Left ventricle myocardium inferior (tissue), 1 donor: Measurements from ENCODE around the gene DYRK4. TPM values are rescaled to one million over a fixed set of nuclear protein-coding genes. Genes with fewer than 3 reads are reported as not detected.
A peak's percentile ranks its signal among the peaks of the same experiment; 100 is the strongest.

Experiments
- DNase-seq: peaks from one replicate; pipeline ENCODE4 v3.0.0-alpha.2; 2020
- H3K27ac ChIP-seq: fragments of 200-600 bp; replicated peaks from 2 replicates; pipeline ENCODE4 v1.8.0; 2021
- H3K27me3 ChIP-seq: fragments of 200-600 bp; 2 replicates; pipeline ENCODE4 v1.8.0; 2021; ENCODE audit warnings: low read depth
- H3K36me3 ChIP-seq: fragments of 200-600 bp; 2 replicates; pipeline ENCODE4 v1.8.0; 2021
- H3K4me1 ChIP-seq: fragments of 200-600 bp; 2 replicates; pipeline ENCODE4 v1.8.0; 2021
- H3K4me3 ChIP-seq: fragments of 200-600 bp; 2 replicates; pipeline ENCODE4 v1.8.0; 2021; ENCODE audit warnings: mild to moderate bottlenecking, moderate library complexity
- H3K9me3 ChIP-seq: fragments of 200-600 bp; replicated peaks from 2 replicates; pipeline ENCODE4 v1.8.0; 2021
- intact Hi-C: fragments of 100-400 bp; cut with micrococcal nuclease; formaldehyde crosslinking; loops from one replicate; pipeline ENCODE4 v1.11.0; 2022
- total RNA-seq: library from RNA; stranded (reverse); fragmentation: NEBNext Ultra II Directional; extraction: Animal tissue kit (Norgen Biotek cat#: 25700); gene quantifications from one replicate; pipeline ENCODE4 v1.2.1, GENCODE V29; 2021
- TF ChIP-seq, protein P1 (sequence below): fragments of 200-600 bp; IDR thresholded peaks from 2 replicates; pipeline ENCODE4 v1.8.0; 2021; ENCODE audit warnings: antibody characterized with exemption, mild to moderate bottlenecking, borderline replicate concordance
- donor health status: DM: no; HTN: yes; CAD: no; lungs with severe emphysema.

DYRK4 gene
- total RNA-seq, 1 donor from 2014 or later: 28.6 TPM

DNA sequence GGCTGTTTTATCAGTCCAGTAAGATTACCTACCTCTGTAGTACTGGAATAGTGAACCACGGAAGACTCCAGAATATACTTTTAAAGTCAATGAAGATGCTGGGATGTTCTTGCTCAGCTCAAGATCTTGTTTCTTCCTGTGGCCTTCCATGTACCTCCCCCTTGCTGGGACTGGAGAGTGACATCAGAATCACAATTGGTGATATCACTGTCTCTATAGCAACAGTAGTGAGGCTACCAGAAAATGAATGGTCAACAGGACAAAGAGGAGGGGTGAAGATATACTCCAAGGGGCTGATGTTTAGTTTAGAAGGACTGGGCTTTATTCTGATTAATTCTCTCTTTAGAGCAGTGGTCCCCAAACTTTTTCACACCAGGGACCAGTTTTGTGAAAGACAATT lies 83.0 kb downstream of the DYRK4 start:
- Histone ChIP-seq H3K36me3 (no peaks in the 10 kb centered on the region), H3K4me3 (no peak overlapping the region), H3K4me1 (peaks cover 22% of the 10 kb centered on the region), H3K27me3 (no peaks in the 10 kb centered on the region), H3K9me3 (no peaks in the 10 kb centered on the region), H3K27ac (no peak overlapping the region)
- no peak for DNase-seq
- intact Hi-C loops: no loop called here
- TF ChIP-seq, protein P1, sequence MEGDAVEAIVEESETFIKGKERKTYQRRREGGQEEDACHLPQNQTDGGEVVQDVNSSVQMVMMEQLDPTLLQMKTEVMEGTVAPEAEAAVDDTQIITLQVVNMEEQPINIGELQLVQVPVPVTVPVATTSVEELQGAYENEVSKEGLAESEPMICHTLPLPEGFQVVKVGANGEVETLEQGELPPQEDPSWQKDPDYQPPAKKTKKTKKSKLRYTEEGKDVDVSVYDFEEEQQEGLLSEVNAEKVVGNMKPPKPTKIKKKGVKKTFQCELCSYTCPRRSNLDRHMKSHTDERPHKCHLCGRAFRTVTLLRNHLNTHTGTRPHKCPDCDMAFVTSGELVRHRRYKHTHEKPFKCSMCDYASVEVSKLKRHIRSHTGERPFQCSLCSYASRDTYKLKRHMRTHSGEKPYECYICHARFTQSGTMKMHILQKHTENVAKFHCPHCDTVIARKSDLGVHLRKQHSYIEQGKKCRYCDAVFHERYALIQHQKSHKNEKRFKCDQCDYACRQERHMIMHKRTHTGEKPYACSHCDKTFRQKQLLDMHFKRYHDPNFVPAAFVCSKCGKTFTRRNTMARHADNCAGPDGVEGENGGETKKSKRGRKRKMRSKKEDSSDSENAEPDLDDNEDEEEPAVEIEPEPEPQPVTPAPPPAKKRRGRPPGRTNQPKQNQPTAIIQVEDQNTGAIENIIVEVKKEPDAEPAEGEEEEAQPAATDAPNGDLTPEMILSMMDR: no peak

DNA sequence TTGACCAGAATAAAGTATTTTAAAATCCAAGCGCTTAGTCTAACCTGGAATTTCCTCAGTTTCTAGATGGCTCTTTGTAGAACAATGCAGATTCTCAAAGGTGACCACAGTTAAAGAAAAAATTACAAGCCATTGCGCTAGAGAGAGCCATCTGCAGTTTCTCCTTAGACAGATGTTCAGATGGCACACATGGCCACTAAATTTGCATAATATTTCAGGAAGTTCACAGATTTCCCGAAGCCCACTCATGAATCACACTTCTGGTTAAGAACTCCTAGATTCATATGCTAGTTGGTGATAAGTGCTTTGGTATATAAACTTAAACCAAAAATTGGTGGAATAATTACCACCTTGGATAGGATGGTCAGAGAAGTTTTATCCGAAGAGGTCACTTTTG lies 86.1 kb downstream of the DYRK4 start:
- intact Hi-C loops: no loop called here
- Histone ChIP-seq H3K4me3 (peak overlapping the region; percentile 90), H3K27me3 (no peaks in the 10 kb centered on the region), H3K4me1 (peaks cover 53% of the 10 kb centered on the region), H3K9me3 (no peaks in the 10 kb centered on the region), H3K27ac (peak overlapping the region; percentile 93), H3K36me3 (no peaks in the 10 kb centered on the region)
- no peak for DNase-seq
- TF ChIP-seq, protein P1: no peak

DNA sequence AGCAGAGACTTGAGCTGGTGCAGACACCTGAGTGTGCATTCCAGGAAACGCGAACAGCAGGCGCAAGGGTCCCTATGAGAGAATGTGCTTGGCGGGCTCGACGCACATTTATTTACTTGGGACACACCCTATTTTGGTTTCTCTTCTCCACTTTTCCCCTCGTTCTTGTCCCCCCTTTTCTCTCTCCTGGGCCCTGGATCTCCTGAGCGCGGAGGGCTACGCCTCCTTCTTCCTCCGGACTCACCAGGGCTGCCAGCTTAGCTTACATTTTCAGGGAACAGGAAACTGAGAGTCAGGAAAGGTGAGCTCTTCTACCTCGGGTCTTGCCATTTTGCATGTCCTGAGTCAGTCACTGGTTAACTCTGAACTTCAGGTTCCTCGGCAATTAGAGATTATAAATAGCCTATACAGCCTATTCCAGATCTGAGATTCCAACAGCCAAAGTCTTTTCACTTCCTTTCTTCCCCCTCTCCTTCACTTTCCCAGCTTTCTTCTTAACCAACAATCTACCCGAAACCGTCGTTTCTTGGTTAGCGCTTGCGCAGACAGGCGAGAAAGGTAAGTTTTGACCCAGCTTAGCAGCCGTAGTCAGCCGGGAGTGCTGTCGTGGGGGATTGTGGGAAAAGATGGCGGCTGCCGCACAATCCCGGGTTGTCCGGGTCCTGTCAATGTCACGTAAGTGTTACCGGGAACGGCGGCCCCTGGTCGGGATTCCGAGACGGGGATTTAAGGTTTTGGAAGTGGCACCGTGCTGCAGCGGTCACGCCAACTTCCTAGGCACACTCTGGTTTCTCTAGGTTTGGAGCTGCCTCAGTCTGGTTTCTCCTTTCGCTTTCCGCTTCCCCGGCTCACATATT lies 86.7 kb downstream of the DYRK4 start, which contains the start of the genes AKAP3 and NDUFA9:
AKAP3 (minus strand) TSS at position 551 of the 857 bp plus-strand sequence. CDS start 10,855 bp downstream, outside the sequence.
NDUFA9 (plus strand) TSS at position 614 of the 857 bp plus-strand sequence; CDS start at position 627, 13 bp downstream.
- TF ChIP-seq, protein P1: no peak
- DNase-seq: peak; percentile 80
- intact Hi-C loops: no loop called here
- peaks cover 57% of the 10 kb centered on the region for H3K4me1 ChIP-seq
- H3K27me3 ChIP-seq: no peaks in the 10 kb centered on the region
- H3K27ac ChIP-seq: peak within 1 kb of the TSS; percentile 93
- no peaks in the 10 kb centered on the region for H3K36me3 ChIP-seq
- peak within 1 kb of the TSS; percentile 90 for H3K4me3 ChIP-seq
- H3K9me3 ChIP-seq: no peaks in the 10 kb centered on the region

DNA sequence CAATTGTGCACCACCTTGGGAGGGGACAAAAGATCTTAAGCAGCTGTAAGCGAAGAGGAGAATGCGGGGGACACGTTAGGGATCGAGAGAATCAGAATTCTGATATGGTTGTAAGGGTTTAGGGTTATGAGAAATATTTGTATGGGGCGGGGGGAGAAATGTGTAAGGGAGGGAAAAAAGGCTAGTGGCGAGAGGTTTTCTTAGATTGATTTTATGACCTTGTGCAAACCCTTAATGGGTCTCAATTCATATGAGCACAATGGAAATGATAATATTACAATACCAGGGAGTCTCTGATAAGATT lies 87.3 kb downstream of the DYRK4 start:
- TF ChIP-seq, protein P1: no peak
- Histone ChIP-seq H3K9me3 (no peaks in the 10 kb centered on the region), H3K27ac (peak overlapping the region; percentile 93), H3K4me1 (peaks cover 57% of the 10 kb centered on the region), H3K27me3 (no peaks in the 10 kb centered on the region), H3K4me3 (peak overlapping the region; percentile 90), H3K36me3 (peaks cover 3% of the 10 kb centered on the region)
- DNase-seq: no peak
- intact Hi-C loops: no loop called here

DNA sequence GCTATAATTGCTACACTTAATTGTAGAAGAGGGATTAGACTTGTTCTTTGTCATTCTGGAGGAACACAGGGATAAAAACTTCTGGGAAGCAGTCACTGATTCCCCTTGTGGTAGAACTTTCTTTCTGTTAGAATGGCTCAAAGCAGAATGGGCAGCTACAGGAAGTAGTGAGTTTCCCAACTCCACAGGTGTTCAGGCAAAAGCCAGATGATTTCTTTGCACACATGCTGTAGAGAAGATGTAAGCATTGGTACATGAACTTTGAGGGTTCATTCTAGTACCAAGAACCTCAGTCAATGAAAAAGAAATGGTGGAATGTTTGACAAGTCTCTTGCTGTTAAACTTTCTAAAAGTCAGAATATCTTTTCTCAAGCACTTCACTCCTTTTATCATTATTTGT lies 91.2 kb downstream of the DYRK4 start:
- Histone ChIP-seq H3K4me1 (peaks cover 49% of the 10 kb centered on the region), H3K27ac (no peak overlapping the region), H3K9me3 (no peaks in the 10 kb centered on the region), H3K36me3 (peaks cover 43% of the 10 kb centered on the region), H3K4me3 (no peak overlapping the region), H3K27me3 (no peaks in the 10 kb centered on the region)
- intact Hi-C loops: no loop called here
- TF ChIP-seq, protein P1: no peak
- DNase-seq: no peak
